H9 (cell line): ENCODE results near the gene CMTM8. TPM values are rescaled to one million over a fixed set of nuclear protein-coding genes. Genes with fewer than 3 reads are reported as not detected.
A peak's percentile ranks its signal among the peaks of the same experiment; 100 is the strongest.

ENCODE experiments used
- DNase-seq: peaks from one replicate; pipeline ENCODE4 v3.0.0-alpha.2; 2017
- H2AFZ ChIP-seq: one replicate; pipeline ENCODE4 v1.6.1; 2013; ENCODE audit warnings: mild to moderate bottlenecking, low read length, control low read depth, moderate library complexity
- H2AK5ac ChIP-seq: 2 replicates; pipeline ENCODE4 v1.6.1; 2013; ENCODE audit warnings: low read length, control low read depth, mixed read lengths; ENCODE audit not compliant: insufficient read length
- H2BK120ac ChIP-seq: one replicate; pipeline ENCODE4 v1.6.1; 2013; ENCODE audit warnings: low read depth, mild to moderate bottlenecking, low read length, control low read depth, inconsistent platforms; ENCODE audit not compliant: poor library complexity, severe bottlenecking
- H2BK12ac ChIP-seq: 2 replicates; pipeline ENCODE4 v1.6.1; 2013; ENCODE audit warnings: low read length, control low read depth, mixed read lengths, low read depth; ENCODE audit not compliant: insufficient read length
- H2BK15ac ChIP-seq: 2 replicates; pipeline ENCODE4 v1.6.1; 2013; ENCODE audit warnings: low read depth, low read length, control low read depth
- H2BK20ac ChIP-seq: one replicate; pipeline ENCODE4 v1.6.1; 2013; ENCODE audit warnings: low read depth, mild to moderate bottlenecking, low read length, control low read depth, inconsistent platforms; ENCODE audit not compliant: poor library complexity, severe bottlenecking
- H2BK5ac ChIP-seq: 2 replicates; pipeline ENCODE4 v1.6.1; 2013; ENCODE audit warnings: low read length, control low read depth, mixed read lengths; ENCODE audit not compliant: insufficient read length
- H3K14ac ChIP-seq: 2 replicates; pipeline ENCODE4 v1.6.1; 2013; ENCODE audit warnings: low read length, control low read depth; ENCODE audit not compliant: insufficient read depth
- H3K18ac ChIP-seq: 2 replicates; pipeline ENCODE4 v1.6.1; 2013; ENCODE audit warnings: low read depth, mild to moderate bottlenecking, mixed read lengths, low read length, control low read depth; ENCODE audit not compliant: insufficient read length
- H3K23ac ChIP-seq: 2 replicates; pipeline ENCODE4 v1.6.1; 2013; ENCODE audit warnings: low read length, control low read depth, mixed read lengths, low read depth; ENCODE audit not compliant: insufficient read length
- H3K23me2 ChIP-seq: 2 replicates; pipeline ENCODE4 v1.6.1; 2013; ENCODE audit warnings: low read depth, mild to moderate bottlenecking, mixed read lengths, low read length, control low read depth; ENCODE audit not compliant: insufficient read length, poor library complexity, severe bottlenecking
- H3K27ac ChIP-seq: 2 replicates; pipeline ENCODE4 v1.5.1; 2013; ENCODE audit warnings: low read length, control low read depth, mixed read lengths, low read depth; ENCODE audit not compliant: insufficient read length
- H3K27me3 ChIP-seq: 2 replicates; pipeline ENCODE4 v1.6.1; 2013; ENCODE audit warnings: low read length, control low read depth, inconsistent platforms; ENCODE audit not compliant: insufficient read depth
- H3K4ac ChIP-seq: 2 replicates; pipeline ENCODE4 v1.6.1; 2013; ENCODE audit warnings: low read depth, mild to moderate bottlenecking, control low read depth, inconsistent platforms, low read length, moderate library complexity
- H3K4me1 ChIP-seq: 2 replicates; pipeline ENCODE4 v1.6.1; 2013; ENCODE audit warnings: low read length, control low read depth, inconsistent platforms; ENCODE audit not compliant: insufficient read depth
- H3K4me2 ChIP-seq: 2 replicates; pipeline ENCODE4 v1.6.1; 2013; ENCODE audit warnings: low read length, control low read depth, mixed read lengths; ENCODE audit not compliant: insufficient read length, insufficient read depth
- H3K56ac ChIP-seq: 2 replicates; pipeline ENCODE4 v1.6.1; 2013; ENCODE audit warnings: low read depth, mild to moderate bottlenecking, mixed read lengths, low read length, control low read depth; ENCODE audit not compliant: insufficient read length
- H3K79me1 ChIP-seq: 2 replicates; pipeline ENCODE4 v1.6.1; 2013; ENCODE audit warnings: low read depth, mild to moderate bottlenecking, moderate library complexity, low read length, control low read depth, inconsistent platforms; ENCODE audit not compliant: insufficient read depth, poor library complexity, severe bottlenecking
- H3K79me2 ChIP-seq: 2 replicates; pipeline ENCODE4 v1.6.1; 2013; ENCODE audit warnings: low read length, control low read depth, inconsistent platforms; ENCODE audit not compliant: insufficient read depth
- H3K9ac ChIP-seq: 2 replicates; pipeline ENCODE4 v1.6.1; 2013; ENCODE audit warnings: low read length, control low read depth, mixed read lengths; ENCODE audit not compliant: insufficient read length; ENCODE audit errors: extremely low read depth
- H3K9me3 ChIP-seq: one replicate; pipeline ENCODE4 v1.6.1; 2013; ENCODE audit warnings: low read depth, low read length, inconsistent platforms; ENCODE audit not compliant: control insufficient read depth
- H3T11ph ChIP-seq: one replicate; pipeline ENCODE4 v1.6.1; 2013; ENCODE audit warnings: mild to moderate bottlenecking, low read length, control low read depth, inconsistent platforms
- H4K20me1 ChIP-seq: one replicate; pipeline ENCODE4 v1.6.1; 2013; ENCODE audit not compliant: control insufficient read depth, insufficient read length, insufficient read depth
- H4K5ac ChIP-seq: 2 replicates; pipeline ENCODE4 v1.6.1; 2013; ENCODE audit warnings: low read depth, mild to moderate bottlenecking, mixed read lengths, low read length, control low read depth; ENCODE audit not compliant: insufficient read length
- H4K8ac ChIP-seq: replicated peaks from 2 replicates; pipeline ENCODE4 v1.6.1; 2013; ENCODE audit warnings: low read length, control low read depth, mixed read lengths, low read depth; ENCODE audit not compliant: insufficient read length
- H4K91ac ChIP-seq: 2 replicates; pipeline ENCODE4 v1.6.1; 2013; ENCODE audit warnings: low read depth, mild to moderate bottlenecking, moderate library complexity, mixed read lengths, low read length, control low read depth; ENCODE audit not compliant: insufficient read length
- H3K27ac Mint-ChIP-seq, 3 experiments: 2 replicates in 2 of 3; 3 replicates in 1 of 3; pipeline ENCODE4 v1.8.0; 2020 to 2021; ENCODE audit warnings: mixed read lengths in 3 of 3, mild to moderate bottlenecking in 1 of 3, moderate library complexity in 1 of 3
- H3K27me3 Mint-ChIP-seq: 2 replicates; pipeline ENCODE4 v1.8.0; 2021; ENCODE audit warnings: low read depth, mild to moderate bottlenecking, moderate library complexity, mixed read lengths
- H3K36me3 Mint-ChIP-seq, 3 experiments: 2 replicates in 2 of 3; 3 replicates in 1 of 3; pipeline ENCODE4 v1.8.0; 2020 to 2021; ENCODE audit warnings: low read depth in 3 of 3, mixed read lengths in 3 of 3; ENCODE audit not compliant: insufficient read depth in 1 of 3
- H3K4me1 Mint-ChIP-seq, 2 experiments: 2 replicates each; pipeline ENCODE4 v1.8.0; 2020; ENCODE audit warnings: mixed read lengths in 2 of 2
- H3K4me3 Mint-ChIP-seq, 2 experiments: 2 replicates in 1 of 2; 3 replicates in 1 of 2; pipeline ENCODE4 v1.8.0; 2020 to 2021; ENCODE audit warnings: mild to moderate bottlenecking in 2 of 2, mixed read lengths in 2 of 2, moderate library complexity in 1 of 2
- H3K9me3 Mint-ChIP-seq, 2 experiments: 2 replicates in 1 of 2; 3 replicates in 1 of 2; pipeline ENCODE4 v1.8.0; 2020; ENCODE audit warnings: mild to moderate bottlenecking in 2 of 2, mixed read lengths in 2 of 2, moderate library complexity in 1 of 2
- WGBS: extraction: QIAGEN DNeasy Blood & Tissue Kit; methylation state at CpG from one replicate; pipeline ENCODE4 v1.1.7; 2013; ENCODE audit warnings: missing lambda C conversion rate, low lambda C conversion rate, mixed read lengths; ENCODE audit not compliant: insufficient read length; ENCODE audit errors: extremely low coverage; 5-methylcytosine and 5-hydroxymethylcytosine counted together
- total RNA-seq: library from RNA; stranded (reverse); gene quantifications from 2 replicates; pipeline ENCODE4 v1.2.1, GENCODE V29; 2021
- TF ChIP-seq, protein P1 (sequence below): fragments of 200-600 bp; sonication (generic); conservative IDR thresholded peaks from 3 replicates; pipeline ENCODE4 v1.8.0; 2021; ENCODE audit warnings: antibody characterized with exemption, mild to moderate bottlenecking

The CMTM8 gene
- total RNA-seq, 1 experiment from 2014 or later, result 4.0 TPM

GRCh38 chr3:32398531-32398930 is 160.1 kb downstream of the CMTM8 start:
- Histone ChIP-seq H2AFZ (no peak overlapping the region), H4K5ac (no peak overlapping the region), H3K23me2 (no peaks in the 10 kb centered on the region), H3K23ac (no peak overlapping the region), H4K91ac (no peak overlapping the region), H3K9ac (no peak overlapping the region), H2BK20ac (no peak overlapping the region), H3K27me3 (no peaks in the 10 kb centered on the region), H3K56ac (no peak overlapping the region), H3K4ac (no peak overlapping the region), H2BK5ac (no peak overlapping the region), H3K79me2 (no peaks in the 10 kb centered on the region), H4K8ac (no peak overlapping the region), H4K20me1 (no peaks in the 10 kb centered on the region), H2BK120ac (no peak overlapping the region), H3K4me2 (no peak overlapping the region), H2AK5ac (no peak overlapping the region), H2BK15ac (no peak overlapping the region), H2BK12ac (no peak overlapping the region), H3T11ph (no peak overlapping the region), H3K14ac (no peak overlapping the region), H3K27ac (no peak overlapping the region), H3K4me1 (peaks cover 2% of the 10 kb centered on the region; the same call in 1 of the 2 replicates), H3K9me3 (no peaks in the 10 kb centered on the region), H3K79me1 (peaks cover 2% of the 10 kb centered on the region), H3K18ac (no peak overlapping the region)
- Mint-ChIP-seq H3K4me3 (peak overlapping the region in 1 of 2 experiments; percentile 33; a peak in 1 of 5 replicates), H3K27me3 (peaks cover 3% of the 10 kb centered on the region), H3K27ac (peak overlapping the region in 1 of 3 experiments; percentile 49; a peak in 4 of 7 replicates), H3K4me1 (peaks cover 26 to 27% of the 10 kb centered on the region in 2 experiments), H3K9me3 (no peaks in the 10 kb centered on the region; a peak in 1 of 5 replicates), H3K36me3 (peaks cover 0 to 3% (median 0%) of the 10 kb centered on the region in 3 experiments; a peak in 2 of 7 replicates)
- TF ChIP-seq, protein P1, sequence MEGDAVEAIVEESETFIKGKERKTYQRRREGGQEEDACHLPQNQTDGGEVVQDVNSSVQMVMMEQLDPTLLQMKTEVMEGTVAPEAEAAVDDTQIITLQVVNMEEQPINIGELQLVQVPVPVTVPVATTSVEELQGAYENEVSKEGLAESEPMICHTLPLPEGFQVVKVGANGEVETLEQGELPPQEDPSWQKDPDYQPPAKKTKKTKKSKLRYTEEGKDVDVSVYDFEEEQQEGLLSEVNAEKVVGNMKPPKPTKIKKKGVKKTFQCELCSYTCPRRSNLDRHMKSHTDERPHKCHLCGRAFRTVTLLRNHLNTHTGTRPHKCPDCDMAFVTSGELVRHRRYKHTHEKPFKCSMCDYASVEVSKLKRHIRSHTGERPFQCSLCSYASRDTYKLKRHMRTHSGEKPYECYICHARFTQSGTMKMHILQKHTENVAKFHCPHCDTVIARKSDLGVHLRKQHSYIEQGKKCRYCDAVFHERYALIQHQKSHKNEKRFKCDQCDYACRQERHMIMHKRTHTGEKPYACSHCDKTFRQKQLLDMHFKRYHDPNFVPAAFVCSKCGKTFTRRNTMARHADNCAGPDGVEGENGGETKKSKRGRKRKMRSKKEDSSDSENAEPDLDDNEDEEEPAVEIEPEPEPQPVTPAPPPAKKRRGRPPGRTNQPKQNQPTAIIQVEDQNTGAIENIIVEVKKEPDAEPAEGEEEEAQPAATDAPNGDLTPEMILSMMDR, result no peak
- WGBS, result no CpG with 5 or more reads among the region's 10 CpGs
- no peak for DNase-seq
